ENCODE measurements around the gene ADCY2.

ADCY2 gene

GRCh38 chr5:7445068-7445467 is 49.1 kb downstream of the ADCY2 start:
- DNase-seq (ENCODE audit: low read depth), result no peak

- DNase-seq (ENCODE audit: low read depth), result no peak
Observed at GRCh38 chr5:7445831-7446230, 49.9 kb downstream of the ADCY2 start.

GRCh38 chr5:7446913-7447312 is 51.0 kb downstream of the ADCY2 start:
- DNase-seq (ENCODE audit: low read depth), result no peak

GRCh38 chr5:7453947-7454346 is 58.0 kb downstream of the ADCY2 start:
- DNase-seq (ENCODE audit: low read depth), result no peak

GRCh38 chr5:7456206-7456605 is 60.3 kb downstream of the ADCY2 start:
- DNase-seq (ENCODE audit: low read depth), result no peak

- DNase-seq (ENCODE audit: low read depth), result no peak
Observed at GRCh38 chr5:7461371-7461770, 65.4 kb downstream of the ADCY2 start.

GRCh38 chr5:7462758-7463157 is 66.8 kb downstream of the ADCY2 start:
- no peak for DNase-seq (ENCODE audit: low read depth)

- no peak for DNase-seq (ENCODE audit: low read depth)
Observed at GRCh38 chr5:7464182-7464581, 68.2 kb downstream of the ADCY2 start.

- DNase-seq (ENCODE audit: low read depth), result no peak
Observed at GRCh38 chr5:7467179-7467578, 71.2 kb downstream of the ADCY2 start.

GRCh38 chr5:7468742-7469141 is 72.8 kb downstream of the ADCY2 start:
- no peak for DNase-seq (ENCODE audit: low read depth)

- DNase-seq (ENCODE audit: low read depth), result no peak
Observed at GRCh38 chr5:7471710-7472109, 75.8 kb downstream of the ADCY2 start.

GRCh38 chr5:7473115-7473514 is 77.2 kb downstream of the ADCY2 start:
- DNase-seq (ENCODE audit: low read depth), result no peak

GRCh38 chr5:7473668-7474215 is 77.8 kb downstream of the ADCY2 start:
- DNase-seq (ENCODE audit: low read depth), result no peak

- no peak for DNase-seq (ENCODE audit: low read depth)
Observed at GRCh38 chr5:7474821-7475403, 79.0 kb downstream of the ADCY2 start.

GRCh38 chr5:7478459-7478858 is 82.5 kb downstream of the ADCY2 start:
- no peak for DNase-seq (ENCODE audit: low read depth)

GRCh38 chr5:7488734-7489133 is 92.8 kb downstream of the ADCY2 start:
- DNase-seq (ENCODE audit: low read depth), result no peak

GRCh38 chr5:7492371-7492770 is 96.4 kb downstream of the ADCY2 start:
- no peak for DNase-seq (ENCODE audit: low read depth)

GRCh38 chr5:7493081-7493480 is 97.1 kb downstream of the ADCY2 start:
- DNase-seq (ENCODE audit: low read depth), result no peak

- no peak for DNase-seq (ENCODE audit: low read depth)
Observed at GRCh38 chr5:7493622-7494021, 97.7 kb downstream of the ADCY2 start.

GRCh38 chr5:7494481-7495130 is 98.7 kb downstream of the ADCY2 start:
- DNase-seq (ENCODE audit: low read depth), result no peak

GRCh38 chr5:7495131-7495517 is 99.2 kb downstream of the ADCY2 start:
- DNase-seq (ENCODE audit: low read depth), result no peak

- DNase-seq (ENCODE audit: low read depth), result no peak
Observed at GRCh38 chr5:7500256-7500655, 104.3 kb downstream of the ADCY2 start.

- no peak for DNase-seq (ENCODE audit: low read depth)
Observed at GRCh38 chr5:7501061-7501460, 105.1 kb downstream of the ADCY2 start.

GRCh38 chr5:7503564-7503963 is 107.6 kb downstream of the ADCY2 start:
- no peak for DNase-seq (ENCODE audit: low read depth)

Data from activated gamma-delta T cell treated with anti-CD3 and anti-CD28 coated beads, Interleukin-2, amount 50 U/mL, for 16 hours (primary cell).